ENCODE measurements around the gene MTG1. TPM values are rescaled to one million over a fixed set of nuclear protein-coding genes. Genes with fewer than 3 reads are reported as not detected.
"Not testable (repeated sequence)": the region's sequence is repeated elsewhere in the genome, so short reads cannot be mapped to it uniquely, and the experiment has no call there.

Gene MTG1
- total RNA-seq, 1 experiment from 2014 or later: 26.9 TPM

- no peaks in the 10 kb centered on the region for H3K9me3 ChIP-seq (ENCODE audit: low read length)
- no peak overlapping the region for H3K4me2 ChIP-seq (ENCODE audit: low read depth, low read length, poor library complexity, severe bottlenecking)
- H2AFZ ChIP-seq (ENCODE audit: low read length): no peak overlapping the region
- no peaks in the 10 kb centered on the region for H3K9me2 ChIP-seq (replicated peaks; ENCODE audit: insufficient read depth, low read length)
- no peaks in the 10 kb centered on the region for H3K27me3 ChIP-seq (ENCODE audit: low read length)
- H3K4me3 ChIP-seq (ENCODE audit: low read length): no peak overlapping the region
- H3K9ac ChIP-seq (ENCODE audit: low read length): no peak overlapping the region
- H3K79me2 ChIP-seq (ENCODE audit: low read length): no peaks in the 10 kb centered on the region
- no peak for DNase-seq
- no peak overlapping the region for H3K27ac ChIP-seq (ENCODE audit: low read length)
- H3K36me3 ChIP-seq (ENCODE audit: insufficient read depth, low read length): no peaks in the 10 kb centered on the region
- H4K20me1 ChIP-seq (ENCODE audit: insufficient read depth, low read depth, low read length): no peaks in the 10 kb centered on the region
- H3K4me1 ChIP-seq (ENCODE audit: low read length): no peaks in the 10 kb centered on the region
These were observed 68.8 kb downstream of the MTG1 start for GRCh38 chr10:133462512-133463305.

GRCh38 chr10:133464582-133465031, 70.7 kb downstream of the MTG1 start:
- Histone ChIP-seq H3K9me3 (ENCODE audit: low read length) (no peaks in the 10 kb centered on the region; the same call in 1 of the 2 replicates), H3K36me3 (ENCODE audit: insufficient read depth, low read length) (no peaks in the 10 kb centered on the region), H3K27me3 (ENCODE audit: low read length) (no peaks in the 10 kb centered on the region), H2AFZ (ENCODE audit: low read length) (no peak overlapping the region), H3K27ac (ENCODE audit: low read length) (no peak overlapping the region), H3K9ac (ENCODE audit: low read length) (no peak overlapping the region), H3K79me2 (ENCODE audit: low read length) (no peaks in the 10 kb centered on the region), H3K9me2 (replicated peaks; ENCODE audit: insufficient read depth, low read length) (no peaks in the 10 kb centered on the region), H4K20me1 (ENCODE audit: insufficient read depth, low read depth, low read length) (no peaks in the 10 kb centered on the region), H3K4me2 (ENCODE audit: low read depth, low read length, poor library complexity, severe bottlenecking) (no peak overlapping the region), H3K4me1 (ENCODE audit: low read length) (no peaks in the 10 kb centered on the region), H3K4me3 (ENCODE audit: low read length) (no peak overlapping the region)
- no peak for DNase-seq

- no peak for DNase-seq
- Histone ChIP-seq H3K4me1 (ENCODE audit: low read length) (no peaks in the 10 kb centered on the region), H3K36me3 (ENCODE audit: insufficient read depth, low read length) (no peaks in the 10 kb centered on the region), H3K27ac (ENCODE audit: low read length) (no peak overlapping the region), H2AFZ (ENCODE audit: low read length) (no peak overlapping the region), H3K9me3 (ENCODE audit: low read length) (no peaks in the 10 kb centered on the region; the same call in 1 of the 2 replicates), H3K4me3 (ENCODE audit: low read length) (no peak overlapping the region), H3K4me2 (ENCODE audit: low read depth, low read length, poor library complexity, severe bottlenecking) (no peak overlapping the region), H3K9ac (ENCODE audit: low read length) (no peak overlapping the region), H3K9me2 (replicated peaks; ENCODE audit: insufficient read depth, low read length) (no peaks in the 10 kb centered on the region), H3K79me2 (ENCODE audit: low read length) (no peaks in the 10 kb centered on the region), H3K27me3 (ENCODE audit: low read length) (no peaks in the 10 kb centered on the region), H4K20me1 (ENCODE audit: insufficient read depth, low read depth, low read length) (no peaks in the 10 kb centered on the region)
These were observed 71.4 kb downstream of the MTG1 start for GRCh38 chr10:133465191-133465949.

GRCh38 chr10:133465950-133466474, 72.1 kb downstream of the MTG1 start:
- Histone ChIP-seq H3K79me2 (ENCODE audit: low read length) (no peaks in the 10 kb centered on the region), H4K20me1 (ENCODE audit: insufficient read depth, low read depth, low read length) (no peaks in the 10 kb centered on the region), H3K9me2 (replicated peaks; ENCODE audit: insufficient read depth, low read length) (no peaks in the 10 kb centered on the region), H3K4me2 (ENCODE audit: low read depth, low read length, poor library complexity, severe bottlenecking) (no peak overlapping the region), H3K36me3 (ENCODE audit: insufficient read depth, low read length) (no peaks in the 10 kb centered on the region), H3K4me3 (ENCODE audit: low read length) (no peak overlapping the region), H3K4me1 (ENCODE audit: low read length) (no peaks in the 10 kb centered on the region), H3K27me3 (ENCODE audit: low read length) (no peaks in the 10 kb centered on the region), H3K27ac (ENCODE audit: low read length) (no peak overlapping the region), H2AFZ (ENCODE audit: low read length) (no peak overlapping the region), H3K9ac (ENCODE audit: low read length) (no peak overlapping the region), H3K9me3 (ENCODE audit: low read length) (no peaks in the 10 kb centered on the region; the same call in 1 of the 2 replicates)
- no peak for DNase-seq

DNA sequence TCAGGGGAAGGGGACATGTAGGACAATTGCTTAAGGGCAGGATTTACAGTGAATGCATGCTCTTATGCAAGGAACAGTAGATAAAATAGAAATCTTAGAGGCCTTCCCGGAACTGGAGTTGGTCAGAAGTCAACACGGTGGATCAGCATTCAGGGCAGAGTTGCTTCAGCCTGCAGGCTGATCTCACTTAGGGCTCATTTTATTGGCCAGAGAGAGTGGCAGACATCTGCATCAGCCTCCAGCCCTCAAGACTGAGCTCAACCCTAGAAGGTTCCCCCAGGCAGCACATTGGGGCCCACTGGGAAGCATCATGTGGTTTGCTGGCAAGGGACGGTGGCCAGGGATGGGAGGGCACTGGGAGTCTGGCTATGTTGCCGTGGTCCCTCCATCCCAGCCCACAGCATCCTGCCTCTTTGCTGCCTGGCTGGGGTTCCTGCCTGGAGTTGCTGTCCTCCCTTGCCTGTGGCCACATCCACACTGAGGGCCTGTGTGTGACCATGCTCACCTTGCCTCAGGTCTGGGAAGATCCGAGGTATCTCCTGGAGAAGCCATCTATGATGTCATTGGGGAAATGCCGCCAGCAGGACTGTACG, 72.8 kb downstream of the MTG1 start:
- Histone ChIP-seq H3K9me3 (ENCODE audit: low read length) (no peaks in the 10 kb centered on the region; the same call in 1 of the 2 replicates), H3K4me1 (ENCODE audit: low read length) (no peaks in the 10 kb centered on the region), H2AFZ (ENCODE audit: low read length) (no peak overlapping the region), H3K27me3 (ENCODE audit: low read length) (no peaks in the 10 kb centered on the region), H3K27ac (ENCODE audit: low read length) (no peak overlapping the region), H3K36me3 (ENCODE audit: insufficient read depth, low read length) (no peaks in the 10 kb centered on the region), H3K9ac (ENCODE audit: low read length) (no peak overlapping the region), H3K4me2 (ENCODE audit: low read depth, low read length, poor library complexity, severe bottlenecking) (no peak overlapping the region), H3K9me2 (replicated peaks; ENCODE audit: insufficient read depth, low read length) (no peaks in the 10 kb centered on the region), H3K79me2 (ENCODE audit: low read length) (no peaks in the 10 kb centered on the region), H3K4me3 (ENCODE audit: low read length) (no peak overlapping the region), H4K20me1 (ENCODE audit: insufficient read depth, low read depth, low read length) (no peaks in the 10 kb centered on the region)
- DNase-seq: no peak

DNA sequence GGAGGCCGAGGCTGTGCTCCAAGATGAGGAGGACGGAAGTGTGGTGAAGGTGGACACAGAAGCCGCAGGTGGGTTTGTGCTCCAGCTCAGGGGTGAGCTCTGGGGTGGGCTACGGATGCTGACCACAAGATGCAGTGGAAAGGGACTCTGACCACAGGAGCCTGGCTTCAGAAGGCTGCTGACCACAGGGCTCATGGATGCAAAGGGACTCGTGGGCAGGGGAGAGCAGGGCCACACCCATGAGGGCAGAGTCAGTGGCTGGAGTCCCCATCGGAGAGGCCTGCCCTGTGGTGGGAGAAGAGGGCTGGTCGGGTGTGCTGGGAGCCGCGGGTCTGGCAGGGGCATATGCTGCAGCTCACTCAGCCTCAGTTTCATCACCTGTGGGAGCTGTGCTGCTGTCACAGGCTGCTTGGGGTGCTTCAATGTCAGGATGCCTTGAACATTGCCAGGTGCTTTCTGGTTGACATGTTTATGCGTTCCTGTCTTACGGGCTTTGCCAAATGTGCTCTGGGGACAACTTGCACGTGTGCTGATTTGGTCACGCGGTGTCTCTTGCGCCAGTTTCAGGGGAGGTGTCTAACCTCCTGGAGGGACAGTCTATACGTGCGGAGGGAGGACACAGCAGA, 73.4 kb downstream of the MTG1 start:
- Histone ChIP-seq H3K9me2 (replicated peaks; ENCODE audit: insufficient read depth, low read length) (no peaks in the 10 kb centered on the region), H3K4me2 (ENCODE audit: low read depth, low read length, poor library complexity, severe bottlenecking) (no peak overlapping the region), H3K4me3 (ENCODE audit: low read length) (no peak overlapping the region), H3K9ac (ENCODE audit: low read length) (no peak overlapping the region), H3K36me3 (ENCODE audit: insufficient read depth, low read length) (no peaks in the 10 kb centered on the region), H3K27me3 (ENCODE audit: low read length) (no peaks in the 10 kb centered on the region), H2AFZ (ENCODE audit: low read length) (no peak overlapping the region), H4K20me1 (ENCODE audit: insufficient read depth, low read depth, low read length) (no peaks in the 10 kb centered on the region), H3K79me2 (ENCODE audit: low read length) (no peaks in the 10 kb centered on the region), H3K4me1 (ENCODE audit: low read length) (no peaks in the 10 kb centered on the region), H3K27ac (ENCODE audit: low read length) (no peak overlapping the region), H3K9me3 (ENCODE audit: low read length) (no peaks in the 10 kb centered on the region; the same call in 1 of the 2 replicates)
- DNase-seq: no peak

DNA sequence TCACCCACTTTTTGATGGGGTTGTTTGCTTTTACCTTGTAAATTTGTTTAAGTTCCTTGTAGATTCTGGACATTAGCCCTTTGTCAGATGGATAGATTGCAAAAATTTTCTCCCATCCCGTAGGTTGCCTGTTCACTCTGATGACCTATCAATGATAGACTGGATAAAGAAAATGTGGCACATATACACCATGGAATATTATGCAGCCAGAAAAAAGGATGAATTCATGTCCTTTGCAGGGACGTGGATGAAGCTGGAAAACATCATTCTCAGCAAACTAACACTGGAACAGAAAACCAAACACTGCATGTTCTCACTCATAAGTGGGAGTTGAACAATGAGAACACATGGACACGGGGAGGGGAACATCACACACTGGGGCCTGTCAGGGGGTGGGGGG, 75.2 kb downstream of the MTG1 start:
- DNase-seq; H3K27me3 ChIP-seq (ENCODE audit: low read length); H3K4me3 ChIP-seq (ENCODE audit: low read length); H3K27ac ChIP-seq (ENCODE audit: low read length); H3K4me1 ChIP-seq (ENCODE audit: low read length); H3K79me2 ChIP-seq (ENCODE audit: low read length); H4K20me1 ChIP-seq (ENCODE audit: insufficient read depth, low read depth, low read length); H3K4me2 ChIP-seq (ENCODE audit: low read depth, low read length, poor library complexity, severe bottlenecking); H3K9ac ChIP-seq (ENCODE audit: low read length); H3K9me3 ChIP-seq (ENCODE audit: low read length); H3K9me2 ChIP-seq (replicated peaks; ENCODE audit: insufficient read depth, low read length); H3K36me3 ChIP-seq (ENCODE audit: insufficient read depth, low read length); H2AFZ ChIP-seq (ENCODE audit: low read length): not testable (repeated sequence)

Data from Karpas-422 (cell line).